Mesothelial cell of epicardium (in vitro differentiated cells): ENCODE measurements around the gene ANKRD63. TPM values are rescaled to one million over a fixed set of nuclear protein-coding genes. Genes with fewer than 3 reads are reported as not detected.

Source experiments
- DNase-seq, 2 experiments: peaks; one replicate each; pipeline ENCODE4 v3.0.0; 2021; ENCODE audit warnings: low spot score in 2 of 2; ENCODE audit not compliant: unreplicated experiment in 2 of 2
- H3K27ac Mint-ChIP-seq: 2 replicates; pipeline ENCODE4 v1.8.0; 2021; ENCODE audit warnings: mixed read lengths
- H3K27me3 Mint-ChIP-seq: 2 replicates; pipeline ENCODE4 v1.8.0; 2021; ENCODE audit warnings: low read depth, mixed read lengths
- H3K36me3 Mint-ChIP-seq: 2 replicates; pipeline ENCODE4 v1.8.0; 2021; ENCODE audit warnings: mixed read lengths
- H3K4me1 Mint-ChIP-seq: 2 replicates; pipeline ENCODE4 v1.8.0; 2021; ENCODE audit warnings: mixed read lengths
- H3K4me3 Mint-ChIP-seq: 2 replicates; pipeline ENCODE4 v1.8.0; 2021; ENCODE audit warnings: mild to moderate bottlenecking, moderate library complexity, mixed read lengths
- H3K9me3 Mint-ChIP-seq: 2 replicates; pipeline ENCODE4 v1.8.0; 2021; ENCODE audit warnings: mixed read lengths
- total RNA-seq: library from RNA; stranded (reverse); gene quantifications from 3 replicates; pipeline ENCODE4 v1.2.1, GENCODE V29; 2021
- TF ChIP-seq, protein P1 (sequence below): fragments of 200-600 bp; sonication (generic); IDR thresholded peaks from one replicate; pipeline ENCODE4 v1.5.0; 2021; ENCODE audit warnings: antibody characterized with exemption; ENCODE audit not compliant: unreplicated experiment

The ANKRD63 gene
- total RNA-seq, 1 donor from 2014 or later: 0.31 TPM

DNA sequence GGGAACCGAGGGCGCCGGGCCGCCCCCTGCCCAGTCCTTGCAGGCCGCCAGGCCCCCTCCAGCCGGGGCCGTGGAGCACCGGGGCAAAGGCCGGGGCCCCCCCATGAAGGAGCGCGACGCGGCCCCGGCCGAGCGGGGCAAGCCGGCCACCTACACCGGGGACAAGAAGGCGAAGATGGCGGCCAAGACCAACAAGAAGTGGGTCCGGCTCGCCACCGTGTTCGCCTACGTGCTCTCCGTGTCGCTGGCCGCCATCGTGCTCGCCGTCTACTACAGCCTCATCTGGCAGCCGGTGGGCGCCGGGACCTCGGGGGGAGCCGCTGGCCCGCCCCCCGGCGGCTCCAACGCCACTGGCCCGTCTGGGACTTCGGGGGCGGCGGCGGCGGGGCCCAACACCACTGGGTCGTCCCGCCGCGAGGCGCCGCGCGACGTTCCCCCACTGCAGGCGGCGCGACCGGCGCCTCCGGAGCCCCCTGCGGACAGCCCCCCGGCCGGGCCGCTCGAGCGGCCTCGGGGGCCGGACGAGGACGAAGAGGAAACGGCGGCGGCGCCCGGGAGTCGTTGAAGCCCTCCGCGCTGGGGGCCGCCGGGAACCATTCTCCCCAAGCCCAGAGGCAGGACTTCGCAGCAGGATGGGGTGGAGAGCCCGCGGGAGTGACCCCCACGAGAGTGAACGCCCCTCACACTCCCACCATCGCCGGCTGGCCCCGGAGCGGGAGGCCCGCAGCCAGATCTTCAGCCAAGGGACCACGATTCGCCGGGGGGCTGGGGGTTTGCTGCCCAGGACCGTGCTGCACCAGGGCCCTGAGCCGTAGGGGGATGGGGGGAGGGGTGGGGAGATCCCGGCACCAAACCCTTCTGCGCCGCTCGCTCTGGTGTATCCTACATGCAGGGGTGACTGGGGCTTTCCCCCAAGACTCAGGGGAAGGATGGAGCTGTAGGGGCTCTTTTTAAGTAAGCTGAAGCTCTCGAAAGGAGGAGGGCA, 41.4 kb upstream of the ANKRD63 start:
- H3K27ac Mint-ChIP-seq: no peak overlapping the region
- H3K27me3 Mint-ChIP-seq: no peaks in the 10 kb centered on the region
- H3K4me1 Mint-ChIP-seq: peaks cover 62% of the 10 kb centered on the region
- DNase-seq: no peak
- H3K4me3 Mint-ChIP-seq: peak overlapping the region; percentile 77
- H3K36me3 Mint-ChIP-seq: no peaks in the 10 kb centered on the region
- H3K9me3 Mint-ChIP-seq: no peaks in the 10 kb centered on the region
- TF ChIP-seq, protein P1, sequence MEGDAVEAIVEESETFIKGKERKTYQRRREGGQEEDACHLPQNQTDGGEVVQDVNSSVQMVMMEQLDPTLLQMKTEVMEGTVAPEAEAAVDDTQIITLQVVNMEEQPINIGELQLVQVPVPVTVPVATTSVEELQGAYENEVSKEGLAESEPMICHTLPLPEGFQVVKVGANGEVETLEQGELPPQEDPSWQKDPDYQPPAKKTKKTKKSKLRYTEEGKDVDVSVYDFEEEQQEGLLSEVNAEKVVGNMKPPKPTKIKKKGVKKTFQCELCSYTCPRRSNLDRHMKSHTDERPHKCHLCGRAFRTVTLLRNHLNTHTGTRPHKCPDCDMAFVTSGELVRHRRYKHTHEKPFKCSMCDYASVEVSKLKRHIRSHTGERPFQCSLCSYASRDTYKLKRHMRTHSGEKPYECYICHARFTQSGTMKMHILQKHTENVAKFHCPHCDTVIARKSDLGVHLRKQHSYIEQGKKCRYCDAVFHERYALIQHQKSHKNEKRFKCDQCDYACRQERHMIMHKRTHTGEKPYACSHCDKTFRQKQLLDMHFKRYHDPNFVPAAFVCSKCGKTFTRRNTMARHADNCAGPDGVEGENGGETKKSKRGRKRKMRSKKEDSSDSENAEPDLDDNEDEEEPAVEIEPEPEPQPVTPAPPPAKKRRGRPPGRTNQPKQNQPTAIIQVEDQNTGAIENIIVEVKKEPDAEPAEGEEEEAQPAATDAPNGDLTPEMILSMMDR: no peak

DNA sequence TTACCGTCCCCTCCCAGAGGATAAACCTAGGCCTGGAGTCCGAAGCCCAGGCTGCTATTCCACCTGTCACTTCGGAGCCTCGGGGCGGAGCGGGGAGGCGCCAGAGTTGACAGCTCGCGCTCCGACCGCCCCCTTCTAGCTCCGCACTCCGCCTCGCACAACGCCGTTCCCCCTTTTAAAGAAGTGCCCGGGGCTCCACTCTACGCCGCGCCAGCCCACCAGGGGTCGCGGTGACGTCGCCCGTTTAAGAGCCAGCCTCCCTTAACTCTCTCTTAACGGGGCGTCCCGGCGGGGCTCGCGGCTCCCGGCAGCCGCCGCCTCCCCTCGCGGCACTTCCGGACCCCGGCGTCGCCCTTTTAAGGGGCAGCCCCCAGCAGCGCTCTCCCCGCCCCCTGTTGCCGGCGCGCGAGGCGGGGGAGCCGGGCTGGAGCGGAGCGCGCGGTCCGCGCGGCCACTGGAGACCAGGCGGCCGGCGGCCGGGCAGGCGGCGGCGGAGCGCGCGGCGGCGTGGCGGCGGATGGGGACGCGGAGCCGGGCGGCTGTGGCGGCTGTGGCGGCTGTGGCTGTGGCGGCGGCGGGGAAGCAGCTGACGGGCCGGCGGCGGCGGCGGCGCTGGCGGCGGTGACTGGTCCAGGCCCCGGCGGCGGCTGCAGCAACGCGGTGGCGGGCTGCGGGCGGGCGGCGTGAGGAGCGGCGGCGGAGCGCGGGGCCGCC, 40.5 kb upstream of the ANKRD63 start, which contains the start of gene INAFM2:
Gene INAFM2, plus strand, starts transcription at position 454 of the 714 bp plus-strand sequence. CDS start 364 bp downstream, outside the sequence.
- peak; percentile 89 to 93 for DNase-seq
- Mint-ChIP-seq H3K27me3 (no peaks in the 10 kb centered on the region), H3K4me1 (peaks cover 55% of the 10 kb centered on the region), H3K36me3 (no peaks in the 10 kb centered on the region), H3K27ac (peak within 1 kb of the TSS; percentile 91), H3K9me3 (no peaks in the 10 kb centered on the region), H3K4me3 (peak within 1 kb of the TSS; percentile 77)
- TF ChIP-seq, protein P1: peak; percentile 76

DNA sequence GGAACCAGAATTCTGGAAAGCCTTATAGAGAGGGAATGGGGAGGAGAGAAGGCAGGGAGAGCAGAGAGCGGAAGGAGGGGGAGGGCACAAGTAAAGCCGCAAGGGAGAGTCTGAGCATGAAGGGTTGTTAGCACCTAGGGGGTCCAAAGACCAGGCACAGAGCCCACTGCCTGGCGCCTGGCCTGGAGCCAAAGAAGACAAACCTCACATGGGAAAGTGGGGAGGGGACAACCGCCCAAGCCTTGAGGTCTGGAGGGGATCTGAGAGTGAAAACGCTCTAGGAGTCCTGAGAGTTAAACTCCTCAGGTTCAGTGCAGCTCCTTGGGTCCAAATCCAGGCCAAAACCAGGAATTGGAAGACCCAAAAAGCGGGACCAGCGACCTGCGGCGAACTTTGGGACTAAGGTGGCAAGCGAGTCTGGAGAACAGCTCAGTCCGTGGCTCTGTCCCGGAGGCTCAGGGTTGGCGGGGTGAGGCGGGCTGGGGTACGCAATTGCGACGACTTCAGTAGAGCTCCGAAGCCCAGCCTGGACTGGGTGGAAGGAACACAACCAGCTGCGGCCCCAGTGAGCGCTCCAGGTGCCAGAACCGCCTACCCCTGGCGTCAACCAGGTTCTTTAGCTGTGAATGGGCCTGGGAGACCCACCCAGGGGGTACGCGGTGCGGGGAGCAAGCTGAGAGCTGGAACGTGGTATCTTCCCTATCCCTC, 39.8 kb upstream of the ANKRD63 start:
- Mint-ChIP-seq H3K27me3 (no peaks in the 10 kb centered on the region), H3K4me1 (peaks cover 47% of the 10 kb centered on the region)
- TF ChIP-seq, protein P1: no peak

GRCh38 chr15:40320931-40321371, 38.1 kb upstream of the ANKRD63 start:
- DNase-seq: no peak
- Mint-ChIP-seq H3K27ac (peak overlapping the region; percentile 54), H3K4me3 (no peak overlapping the region), H3K27me3 (peaks cover 2% of the 10 kb centered on the region), H3K9me3 (no peaks in the 10 kb centered on the region), H3K36me3 (no peaks in the 10 kb centered on the region), H3K4me1 (peaks cover 34% of the 10 kb centered on the region)
- TF ChIP-seq, protein P1: peak; percentile 85

More for the DNA sequence above, 39.8 kb upstream of the ANKRD63 start:
- H3K27ac Mint-ChIP-seq: peak overlapping the region; percentile 91
- H3K4me3 Mint-ChIP-seq: peak overlapping the region; percentile 66
- DNase-seq: no peak
- H3K36me3 Mint-ChIP-seq: no peaks in the 10 kb centered on the region
- no peaks in the 10 kb centered on the region for H3K9me3 Mint-ChIP-seq

DNA sequence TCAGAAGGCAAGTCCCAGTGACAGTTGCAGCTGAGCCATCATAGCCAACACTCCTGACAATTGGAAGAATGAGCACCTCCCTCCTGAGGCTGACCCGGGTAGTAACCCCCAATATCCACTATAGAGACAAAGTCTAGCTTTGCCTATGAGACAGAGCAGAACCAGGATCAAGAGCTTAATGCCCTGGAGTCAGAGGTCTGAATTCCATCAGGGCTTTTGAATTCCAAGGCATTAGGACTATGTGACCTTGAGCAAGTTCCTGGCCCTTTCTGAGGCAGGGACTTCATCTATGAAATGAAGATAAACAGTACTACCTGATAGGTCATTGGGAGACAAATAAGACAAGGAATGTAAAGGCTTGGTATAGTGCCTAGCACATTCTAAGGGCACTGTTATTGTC, 37.5 kb upstream of the ANKRD63 start:
- H3K4me1 Mint-ChIP-seq: peaks cover 30% of the 10 kb centered on the region
- H3K4me3 Mint-ChIP-seq: no peak overlapping the region
- no peak overlapping the region for H3K27ac Mint-ChIP-seq
- peaks cover 2% of the 10 kb centered on the region for H3K27me3 Mint-ChIP-seq
- TF ChIP-seq, protein P1: no peak
- H3K36me3 Mint-ChIP-seq: no peaks in the 10 kb centered on the region
- H3K9me3 Mint-ChIP-seq: no peaks in the 10 kb centered on the region
- DNase-seq: no peak
